Peyer's patch (tissue), 4 donors: Measurements from ENCODE around the gene TFCP2L1. TPM values are rescaled to one million over a fixed set of nuclear protein-coding genes. Genes with fewer than 3 reads are reported as not detected.

Experiments
- DNase-seq, 3 donors: peaks; one replicate each; pipeline ENCODE4 v3.0.0-alpha.2; 2017 to 2019
- H3K27ac ChIP-seq, 4 donors: fragments of 200-600 bp; sonication (generic); one replicate each; pipeline ENCODE4 v1.5.1; 2016 to 2019
- H3K27me3 ChIP-seq, 2 donors: fragments of 200-600 bp; sonication (generic); one replicate each; pipeline ENCODE4 v1.5.1; 2019
- H3K36me3 ChIP-seq, 3 donors: fragments of 200-600 bp; sonication (generic); one replicate each; pipeline ENCODE4 v1.5.1; 2016 to 2019
- H3K4me1 ChIP-seq, 4 donors: fragments of 200-600 bp; sonication (generic); one replicate each; pipeline ENCODE4 v1.5.1; 2016 to 2019
- H3K4me3 ChIP-seq, 4 donors: fragments of 200-600 bp; sonication (generic); 1 replicate in 3 of 4; 2 replicates in 1 of 4; pipeline ENCODE4 v1.5.1; 2016 to 2019; ENCODE audit warnings: mild to moderate bottlenecking in 1 of 4
- H3K9me3 ChIP-seq, 4 donors: fragments of 200-600 bp; sonication (generic); one replicate each; pipeline ENCODE4 v1.5.1; 2016 to 2019; ENCODE audit warnings: mild to moderate bottlenecking in 1 of 4
- CTCF ChIP-seq, 6 experiments: fragments of 450-650 bp in 4 of 6; fragments of 200-600 bp in 2 of 6; sonication (generic) in 1 of 6; IDR thresholded peaks; one replicate each; pipeline ENCODE4 v1.5.1; 2017 to 2019; ENCODE audit warnings: antibody characterized with exemption in 6 of 6, mild to moderate bottlenecking in 3 of 6, moderate library complexity in 1 of 6
- POLR2A ChIP-seq, 2 donors: fragments of 450-650 bp; IDR thresholded peaks; one replicate each; pipeline ENCODE4 v1.5.1; 2017; ENCODE audit warnings: antibody characterized with exemption in 2 of 2, mild to moderate bottlenecking in 2 of 2, moderate library complexity in 2 of 2
- total RNA-seq, 4 donors: library from RNA; depleted of rRNA; stranded (reverse); fragments of >200 nt; gene quantifications; one replicate each; pipeline ENCODE4 v1.1.0, GENCODE V29; 2016

Gene TFCP2L1
- total RNA-seq, 4 donors from 2014 or later, result 5.0 to 41.0 (median 10.0) TPM

- no peak overlapping the region for H3K27ac ChIP-seq
- H3K4me3 ChIP-seq, result no peak overlapping the region
- H3K27me3 ChIP-seq, result no peaks in the 10 kb centered on the region
- TF ChIP-seq POLR2A (IDR thresholded peaks at IDR 0.05) (peak in 1 of 2 donors; percentile 20), CTCF (IDR thresholded peaks at IDR 0.05) (no peak)
- H3K4me1 ChIP-seq, result peaks cover 0 to 4% (median 0%) of the 10 kb centered on the region in 4 donors
- H3K36me3 ChIP-seq, result no peaks in the 10 kb centered on the region
- peak in 2 of 3 donors; percentile 82 to 89 for DNase-seq
- H3K9me3 ChIP-seq, result no peaks in the 10 kb centered on the region
These were observed 8.7 kb upstream of the TFCP2L1 start for GRCh38 chr2:121293450-121294325.

- Histone ChIP-seq H3K36me3 (no peaks in the 10 kb centered on the region), H3K9me3 (no peaks in the 10 kb centered on the region), H3K4me3 (no peak overlapping the region), H3K27me3 (no peaks in the 10 kb centered on the region), H3K4me1 (peaks cover 0 to 4% (median 0%) of the 10 kb centered on the region in 4 donors), H3K27ac (no peak overlapping the region)
- TF ChIP-seq CTCF (IDR thresholded peaks at IDR 0.05) (no peak), POLR2A (IDR thresholded peaks at IDR 0.05) (no peak)
- DNase-seq, result no peak
These were observed 6.2 kb upstream of the TFCP2L1 start for GRCh38 chr2:121291251-121291580.

GRCh38 chr2:121289271-121289670 is 4.3 kb upstream of the TFCP2L1 start:
- no peaks in the 10 kb centered on the region for H3K36me3 ChIP-seq
- H3K27me3 ChIP-seq, result no peaks in the 10 kb centered on the region
- no peak overlapping the region for H3K27ac ChIP-seq
- peaks cover 0 to 11% (median 6%) of the 10 kb centered on the region in 4 donors for H3K4me1 ChIP-seq
- no peaks in the 10 kb centered on the region for H3K9me3 ChIP-seq
- DNase-seq, result no peak
- H3K4me3 ChIP-seq, result no peak overlapping the region
- TF ChIP-seq CTCF (IDR thresholded peaks at IDR 0.05) (no peak), POLR2A (IDR thresholded peaks at IDR 0.05) (no peak)

DNA sequence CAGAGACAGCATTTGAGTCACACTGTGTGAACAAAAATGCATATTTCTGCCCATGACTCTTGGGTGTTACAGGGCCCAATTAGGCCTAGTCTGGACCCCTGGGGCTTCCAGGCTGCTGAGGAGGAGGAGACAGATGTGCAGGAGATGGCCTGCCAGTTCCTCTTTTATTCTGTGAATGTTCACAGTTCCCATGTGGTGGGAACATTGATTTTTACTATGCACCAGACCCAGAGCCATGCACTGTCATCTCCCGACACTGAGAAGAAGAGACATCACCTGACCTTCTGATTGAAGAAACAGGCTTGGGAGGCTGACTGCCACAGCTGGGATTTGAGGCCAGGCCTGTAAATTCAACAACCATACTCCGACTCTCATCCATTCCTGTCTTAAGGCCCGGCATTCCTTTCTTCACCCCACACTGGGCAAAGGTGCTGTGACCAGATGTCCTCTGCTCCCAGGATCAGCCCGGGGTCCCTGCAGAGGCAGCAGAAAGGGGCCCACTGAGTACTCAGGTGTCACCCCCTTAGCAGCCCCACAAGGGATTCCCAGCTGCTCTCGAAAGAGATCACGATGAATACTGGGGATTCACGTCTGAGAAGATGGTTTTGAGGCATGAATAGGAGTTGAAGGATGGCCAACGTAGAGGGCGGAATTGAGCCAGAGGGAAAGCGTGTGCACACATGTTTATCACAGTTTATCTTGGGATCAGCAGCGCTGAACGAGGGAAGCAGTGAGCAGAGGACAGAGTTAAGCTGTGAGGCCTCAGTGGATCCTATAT is 3.6 kb upstream of the TFCP2L1 start:
- H3K9me3 ChIP-seq, result no peaks in the 10 kb centered on the region
- no peak overlapping the region for H3K27ac ChIP-seq
- no peaks in the 10 kb centered on the region for H3K27me3 ChIP-seq
- no peak for DNase-seq
- no peaks in the 10 kb centered on the region for H3K36me3 ChIP-seq
- H3K4me3 ChIP-seq, result no peak overlapping the region
- peaks cover 0 to 14% (median 5%) of the 10 kb centered on the region in 4 donors for H3K4me1 ChIP-seq
- TF ChIP-seq CTCF (IDR thresholded peaks at IDR 0.05) (no peak), POLR2A (IDR thresholded peaks at IDR 0.05) (no peak)

GRCh38 chr2:121287956-121288355 is 3.0 kb upstream of the TFCP2L1 start:
- Histone ChIP-seq H3K9me3 (no peaks in the 10 kb centered on the region), H3K27me3 (no peaks in the 10 kb centered on the region), H3K36me3 (no peaks in the 10 kb centered on the region), H3K4me3 (no peak overlapping the region), H3K27ac (no peak overlapping the region), H3K4me1 (peaks cover 0 to 14% (median 4%) of the 10 kb centered on the region in 4 donors)
- no peak for DNase-seq
- no peak for TF ChIP-seq POLR2A (IDR thresholded peaks at IDR 0.05)
- no peak for TF ChIP-seq CTCF (IDR thresholded peaks at IDR 0.05)
